OCI-M2 (cell line): ENCODE results near the gene SHISA5.

Experiments
- DNase-seq: peaks from one replicate; lab custom pipeline; 2025; ENCODE audit not compliant: unreplicated experiment; lab: John Stamatoyannopoulos, UW

Gene SHISA5

DNA sequence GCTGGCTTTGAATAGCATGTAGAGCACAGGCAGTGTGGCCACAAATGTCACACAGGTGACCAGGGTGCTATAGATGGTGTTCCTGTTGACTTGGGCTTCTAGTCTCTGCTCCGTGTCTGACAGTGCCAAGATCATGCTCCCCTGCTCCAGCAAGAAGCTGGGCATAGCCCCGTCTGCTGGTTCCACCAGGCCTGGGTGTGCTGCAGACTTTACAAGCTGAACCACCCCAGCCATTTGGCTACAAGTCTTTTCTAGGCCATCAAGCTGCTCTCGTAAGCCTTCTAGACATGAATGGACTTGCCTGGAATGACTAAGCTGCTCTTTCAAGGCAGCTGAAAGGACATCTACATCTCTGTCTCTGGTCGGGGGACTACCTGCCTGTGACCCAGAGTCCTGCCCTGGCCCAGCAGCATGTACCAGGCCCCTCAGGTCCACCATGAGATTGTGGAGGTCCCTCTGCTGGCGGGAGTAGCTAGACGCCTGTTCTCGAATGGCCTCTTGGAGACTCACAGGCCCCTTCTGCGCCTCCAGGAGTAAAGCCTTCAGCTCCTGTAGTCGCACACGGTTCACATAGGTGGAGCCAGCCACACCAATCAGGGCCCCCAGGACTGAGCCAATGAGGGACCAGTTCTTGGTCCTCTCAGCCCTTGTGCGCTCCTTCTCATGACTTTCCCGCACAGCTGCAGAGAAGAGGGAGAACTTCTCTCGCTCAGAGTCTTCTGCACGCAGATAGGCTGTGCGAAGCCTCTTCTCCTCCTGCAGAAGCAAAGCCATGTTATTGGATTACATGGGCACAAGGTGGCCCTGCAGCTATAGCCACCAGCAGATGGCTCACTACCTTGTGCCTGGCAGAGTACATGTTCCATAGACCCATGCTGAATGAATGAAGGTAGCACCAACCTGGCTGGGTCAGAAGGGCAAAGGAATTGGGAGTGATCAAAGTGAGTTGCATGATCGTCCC is 71.3 kb downstream of the SHISA5 start:
- DNase-seq, result no peak

DNA sequence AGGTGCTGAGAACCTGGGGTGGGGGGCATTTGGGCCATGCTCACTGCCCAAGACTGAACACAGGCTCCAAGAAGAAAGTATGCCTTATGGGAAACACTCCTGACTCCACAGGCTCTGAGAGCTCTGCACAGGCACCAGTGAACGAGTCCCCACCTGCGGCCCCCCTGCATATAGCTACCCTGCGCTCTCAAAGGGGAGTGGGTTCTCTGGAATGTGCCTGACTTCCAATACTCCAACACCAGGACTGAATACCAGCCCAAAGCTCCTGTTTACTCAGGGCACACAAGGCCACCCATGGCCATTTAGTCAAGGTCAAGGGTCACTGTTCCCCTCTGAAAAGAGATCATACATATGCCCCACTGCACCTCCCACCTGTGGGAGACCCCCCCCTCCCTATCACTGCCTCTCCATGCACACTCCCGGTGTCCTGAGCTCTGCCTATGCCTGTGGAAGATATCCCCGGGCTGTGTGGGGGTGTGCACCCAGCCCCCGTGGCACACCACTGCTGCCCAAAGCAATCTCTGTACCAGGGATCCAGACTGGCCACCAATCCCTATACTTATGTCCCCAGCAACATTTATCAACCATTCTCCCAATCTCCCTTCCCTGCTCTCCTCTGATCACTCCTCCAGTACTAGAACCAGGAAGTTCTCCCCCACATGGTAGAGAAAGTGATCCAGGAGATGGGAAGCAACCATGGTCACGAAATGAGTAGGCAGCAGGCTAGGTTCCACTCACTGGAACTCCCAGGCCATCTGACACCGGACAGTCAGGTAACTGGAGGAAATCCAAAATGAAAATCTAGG is 72.5 kb downstream of the SHISA5 start:
- DNase-seq, result no peak

DNA sequence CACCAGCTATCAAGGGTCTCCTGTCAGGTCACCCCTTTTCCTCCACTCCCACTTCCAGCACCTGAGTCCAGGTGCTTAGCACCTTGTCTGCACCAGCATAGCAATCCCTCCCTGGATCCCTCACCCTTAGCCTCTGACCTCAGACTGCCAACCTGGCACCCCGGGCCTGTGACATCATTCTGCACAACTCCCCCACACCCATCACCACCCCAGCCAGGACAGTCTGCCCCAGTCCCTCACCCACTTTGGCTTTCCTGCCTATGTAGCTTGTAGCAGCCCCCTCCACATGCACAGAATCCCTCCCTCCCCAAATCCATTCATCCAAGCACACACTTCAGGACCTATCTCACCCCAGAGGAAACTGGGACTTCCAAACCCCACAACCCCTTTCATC is 73.3 kb downstream of the SHISA5 start:
- DNase-seq, result no peak

DNA sequence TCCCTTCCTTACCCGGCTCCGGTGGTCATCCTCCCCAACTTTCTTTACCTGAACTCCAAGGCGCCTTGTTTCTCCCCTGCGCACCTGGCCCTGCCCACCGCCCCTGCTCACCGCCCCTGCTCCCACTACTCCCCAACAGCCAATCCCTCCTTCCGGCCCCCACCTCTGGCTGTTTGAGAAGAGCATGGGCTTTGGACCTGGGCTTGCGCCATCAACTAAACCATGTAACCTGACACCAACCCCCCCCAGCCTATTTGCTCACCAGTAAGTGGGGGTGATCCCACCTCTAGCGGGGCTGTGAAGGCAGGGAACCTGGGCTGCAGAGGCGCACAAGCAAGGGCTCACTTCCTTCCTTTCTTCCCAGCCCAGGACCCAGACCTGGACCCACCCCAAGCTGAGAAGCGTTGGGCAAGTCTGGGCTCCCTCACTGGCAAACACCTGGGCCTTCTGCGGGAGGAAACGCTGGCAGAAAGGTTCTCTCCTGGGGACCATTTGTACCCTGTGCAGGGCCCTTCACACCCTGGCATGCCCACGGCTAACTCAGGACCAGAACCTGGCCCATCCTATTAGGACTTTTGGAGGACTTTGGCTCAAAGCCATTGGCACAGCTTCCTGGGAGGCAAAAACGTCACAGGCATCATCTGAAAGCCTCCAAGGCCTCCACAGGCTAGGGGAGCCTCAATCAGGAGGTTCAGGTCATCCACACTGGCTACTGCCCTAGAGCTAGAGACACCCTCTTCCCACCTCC is 73.8 kb downstream of the SHISA5 start, which contains the start of gene PLXNB1:
TSS of gene PLXNB1 (minus strand) at position 127 of the 748 bp plus-strand sequence. CDS start 5,475 bp downstream, outside the sequence.
- DNase-seq, result no peak

DNA sequence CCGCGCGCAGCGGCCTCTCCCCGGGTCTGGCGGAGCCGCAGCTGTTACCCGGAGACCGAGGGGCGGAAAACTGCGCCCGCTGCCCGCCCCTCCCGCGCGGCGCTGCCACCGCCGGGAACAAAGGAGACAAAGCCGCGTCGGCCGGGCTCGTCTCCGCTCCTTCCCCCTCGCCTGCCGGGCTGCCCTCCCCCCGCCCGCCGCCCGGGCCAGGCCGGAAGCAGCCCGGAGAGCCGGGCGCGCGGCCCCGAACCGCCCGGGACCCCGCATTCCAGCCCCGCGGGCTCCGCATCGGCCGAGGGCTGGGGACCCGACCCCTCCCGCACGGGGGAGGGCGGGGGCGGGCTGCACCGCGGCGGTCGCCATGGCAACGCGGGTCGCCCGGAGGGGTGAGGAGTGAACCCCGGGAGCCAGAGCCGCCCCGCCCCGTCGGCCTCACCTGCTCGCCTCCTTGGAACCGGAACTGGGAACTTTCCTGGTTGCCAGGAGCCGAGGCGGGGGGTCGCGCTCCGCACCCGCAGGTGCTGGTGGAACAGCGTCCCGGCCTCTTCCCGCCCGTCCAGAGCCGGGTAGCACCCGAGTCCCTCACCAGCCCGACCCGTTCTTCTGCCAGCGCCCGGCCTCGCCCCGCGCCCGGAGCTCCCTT is 74.5 kb downstream of the SHISA5 start:
- DNase-seq, result no peak

DNA sequence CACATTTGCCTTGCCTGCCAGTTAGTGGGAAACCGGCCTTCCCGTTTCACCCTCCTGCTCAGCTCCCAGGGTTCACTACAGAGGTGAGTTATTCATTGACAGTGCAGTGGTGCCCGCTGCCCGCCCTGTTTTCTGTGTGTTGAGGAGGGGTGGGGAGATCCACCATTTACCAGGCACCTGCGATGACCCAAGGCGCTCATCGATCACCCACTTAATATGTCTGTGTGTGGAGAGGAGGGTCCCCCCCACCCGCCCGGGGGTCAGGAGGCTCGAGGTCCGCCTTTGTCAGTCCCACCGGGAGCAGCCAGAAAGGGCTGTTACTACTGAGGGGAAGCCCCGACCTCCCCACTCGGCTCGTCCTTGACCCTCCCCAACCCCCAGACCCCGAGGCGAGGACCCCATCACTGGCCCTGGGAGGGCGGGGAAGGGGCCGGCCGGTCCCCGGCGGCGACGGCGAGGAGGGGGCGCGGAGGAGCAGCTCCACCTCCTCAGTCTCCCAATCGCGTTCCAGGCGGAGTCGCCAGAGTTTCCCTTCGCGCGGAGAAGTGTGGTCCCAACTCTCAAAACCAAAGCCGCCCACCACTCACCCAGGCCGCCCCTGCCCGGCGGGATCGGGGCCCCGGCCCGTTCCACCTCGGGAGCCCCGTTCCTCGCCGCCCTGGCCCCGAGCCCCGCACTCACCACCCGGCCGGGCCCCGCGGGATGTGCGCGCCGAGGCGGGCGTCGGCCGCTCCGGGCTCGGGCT is 75.2 kb downstream of the SHISA5 start:
- DNase-seq, result no peak

DNA sequence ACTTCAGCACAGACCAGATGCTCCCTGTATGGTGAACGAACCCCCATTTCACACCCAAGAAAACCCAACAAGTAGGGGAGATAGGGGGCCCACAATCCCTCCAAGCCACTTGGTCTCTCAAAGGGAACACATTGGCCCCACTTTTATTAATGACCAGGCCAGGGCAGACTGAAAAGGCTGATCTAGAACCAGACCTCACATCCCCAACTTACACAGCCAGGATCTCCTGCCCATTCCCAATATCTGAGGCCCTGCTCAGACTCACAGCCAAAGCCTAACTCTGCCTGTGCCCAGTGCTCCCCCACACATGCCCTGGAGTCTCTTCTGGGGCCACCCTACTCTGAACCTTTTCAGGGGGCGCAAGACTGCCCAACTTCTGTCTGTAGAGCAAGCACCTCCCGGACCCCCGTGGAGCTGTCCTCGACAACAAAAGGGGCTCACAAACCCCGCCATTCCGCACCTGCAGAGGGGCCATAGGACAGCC is 75.8 kb downstream of the SHISA5 start:
- DNase-seq, result no peak

DNA sequence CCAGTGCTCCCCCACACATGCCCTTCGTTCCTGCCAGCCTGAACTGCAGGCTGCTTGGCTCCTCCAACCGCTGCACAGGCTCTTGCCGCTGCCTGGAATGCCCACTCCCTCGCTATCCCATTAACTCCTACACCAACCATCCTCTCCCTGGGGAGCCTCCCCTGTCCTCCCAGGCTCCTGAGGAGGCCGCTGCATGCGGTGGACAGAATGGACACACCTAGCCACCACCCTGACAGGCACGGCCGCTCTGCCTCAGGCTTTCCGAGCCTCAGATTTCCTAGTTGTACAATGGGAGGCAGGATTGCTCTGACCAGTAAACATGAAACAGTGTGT is 76.4 kb downstream of the SHISA5 start:
- DNase-seq, result no peak

DNA sequence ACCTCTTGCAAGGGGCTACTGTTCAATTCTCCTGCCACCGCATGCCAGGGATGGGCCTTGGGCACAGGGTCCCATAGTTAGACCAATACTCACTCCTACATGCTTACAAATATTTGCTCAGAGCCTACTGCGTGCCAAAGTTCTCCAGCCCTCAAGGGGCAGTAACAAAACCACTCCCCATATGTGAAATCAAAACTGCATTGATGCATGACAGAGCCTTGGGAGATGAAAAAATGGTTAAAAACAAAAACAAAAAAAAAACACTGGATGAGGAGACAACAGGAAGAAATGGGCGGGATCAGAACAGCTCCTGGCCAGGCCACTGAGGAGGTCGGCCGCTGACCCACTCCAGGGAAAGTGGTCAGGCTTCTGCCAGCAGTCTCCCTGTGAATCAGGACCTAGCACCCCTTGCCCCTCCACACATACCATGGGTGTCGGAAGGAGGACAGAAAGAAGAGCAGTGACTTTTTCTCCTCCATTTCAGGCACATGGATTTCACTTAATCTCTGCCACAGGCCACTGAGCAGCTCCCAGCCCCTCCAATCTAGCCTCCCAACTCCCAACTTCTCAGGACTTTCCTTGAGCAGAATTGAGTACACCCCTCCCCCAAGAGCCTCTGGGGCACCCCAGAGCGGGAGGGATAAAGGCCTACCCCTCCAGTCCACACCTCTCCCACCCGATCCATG is 76.9 kb downstream of the SHISA5 start:
- DNase-seq, result no peak

DNA sequence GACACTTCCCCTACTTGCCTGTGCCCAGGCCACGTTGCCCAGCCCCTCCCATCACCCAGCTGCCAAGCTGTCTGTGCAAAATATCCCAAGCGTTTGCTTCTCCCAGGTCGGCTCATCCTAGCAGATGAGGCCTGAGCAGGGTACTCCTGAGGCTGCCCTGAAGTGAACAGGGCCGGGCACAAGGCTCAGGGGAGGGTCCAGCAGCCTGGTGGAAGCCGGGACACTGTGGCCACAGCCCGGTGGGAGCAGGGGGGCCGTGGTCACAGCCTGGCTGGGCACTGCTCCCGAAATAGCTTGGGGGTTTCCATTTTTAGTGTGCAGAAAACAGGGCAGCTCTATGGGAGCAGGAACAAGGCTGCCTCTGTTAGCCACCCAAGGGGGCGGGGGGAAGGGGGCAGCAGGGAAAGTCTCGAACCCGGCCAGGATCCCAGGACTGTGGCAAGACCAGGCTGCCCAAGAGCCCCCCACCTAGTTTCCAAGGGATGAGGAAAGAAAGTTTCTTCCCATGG is 77.5 kb downstream of the SHISA5 start:
- DNase-seq, result no peak

DNA sequence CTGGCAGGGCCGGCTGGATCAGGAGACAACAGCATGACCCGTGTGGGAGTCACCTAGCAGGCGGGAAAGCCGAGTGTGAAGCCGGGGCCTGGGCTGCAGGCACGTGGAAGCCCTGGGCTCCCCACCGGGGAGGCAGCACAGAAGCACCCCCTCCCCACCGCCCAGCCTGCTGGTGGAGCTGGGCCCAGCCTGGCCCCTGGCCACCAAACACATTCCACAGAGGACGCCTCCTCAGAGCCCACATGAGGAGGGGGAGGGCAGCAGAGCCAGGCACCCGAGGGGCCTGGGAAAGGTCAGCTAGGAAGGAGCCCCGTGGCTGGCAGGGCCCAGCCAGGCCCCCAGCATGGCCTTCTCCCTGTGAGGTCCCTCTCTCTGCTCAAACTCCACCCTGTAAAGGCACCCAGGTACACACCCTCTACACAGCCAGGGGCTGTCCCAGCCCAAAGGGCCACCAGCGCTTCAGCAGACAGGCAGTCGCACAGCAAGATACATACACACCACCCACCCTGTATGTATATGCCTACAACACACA is 78.6 kb downstream of the SHISA5 start:
- DNase-seq, result no peak

DNA sequence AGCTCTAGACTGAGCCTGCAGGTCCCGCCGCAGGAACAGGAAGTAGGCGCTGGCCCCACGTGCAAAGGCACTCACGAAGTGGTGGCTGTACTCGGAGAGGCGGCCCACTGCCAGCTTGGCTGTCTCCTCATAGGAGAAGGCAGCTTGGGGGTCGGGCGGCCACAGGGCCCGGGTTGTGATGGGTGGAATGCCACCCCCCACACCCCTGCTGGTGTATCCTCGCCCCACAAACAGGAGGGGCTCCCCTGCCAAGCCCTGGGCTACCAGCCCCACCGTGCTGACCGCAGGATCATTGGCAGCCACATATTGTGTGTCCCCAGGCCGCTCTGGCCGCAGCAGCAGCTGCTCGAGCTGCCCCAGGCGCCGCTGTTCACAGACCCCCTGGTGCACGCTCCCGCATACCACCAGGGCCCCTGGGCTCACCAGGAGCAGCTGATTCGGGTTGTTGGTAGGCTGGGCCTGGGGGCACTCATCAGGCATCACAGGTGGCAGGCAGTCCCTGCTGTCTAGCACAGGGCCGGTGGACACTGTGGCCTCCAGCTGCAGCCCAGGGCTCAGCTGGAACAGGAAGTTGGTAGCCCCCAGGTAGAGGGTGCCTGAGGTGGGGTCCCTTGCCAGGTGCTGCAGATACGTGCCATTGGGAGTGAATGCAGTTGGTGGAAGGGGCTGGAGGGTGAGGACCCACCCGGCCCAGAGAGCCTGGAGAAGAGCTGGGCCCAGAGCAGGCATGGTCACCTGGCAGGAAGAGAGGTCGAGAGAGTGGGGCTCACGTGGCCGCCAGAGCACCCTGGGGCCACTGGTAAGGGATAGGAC is 79.9 kb downstream of the SHISA5 start:
- no peak for DNase-seq

DNA sequence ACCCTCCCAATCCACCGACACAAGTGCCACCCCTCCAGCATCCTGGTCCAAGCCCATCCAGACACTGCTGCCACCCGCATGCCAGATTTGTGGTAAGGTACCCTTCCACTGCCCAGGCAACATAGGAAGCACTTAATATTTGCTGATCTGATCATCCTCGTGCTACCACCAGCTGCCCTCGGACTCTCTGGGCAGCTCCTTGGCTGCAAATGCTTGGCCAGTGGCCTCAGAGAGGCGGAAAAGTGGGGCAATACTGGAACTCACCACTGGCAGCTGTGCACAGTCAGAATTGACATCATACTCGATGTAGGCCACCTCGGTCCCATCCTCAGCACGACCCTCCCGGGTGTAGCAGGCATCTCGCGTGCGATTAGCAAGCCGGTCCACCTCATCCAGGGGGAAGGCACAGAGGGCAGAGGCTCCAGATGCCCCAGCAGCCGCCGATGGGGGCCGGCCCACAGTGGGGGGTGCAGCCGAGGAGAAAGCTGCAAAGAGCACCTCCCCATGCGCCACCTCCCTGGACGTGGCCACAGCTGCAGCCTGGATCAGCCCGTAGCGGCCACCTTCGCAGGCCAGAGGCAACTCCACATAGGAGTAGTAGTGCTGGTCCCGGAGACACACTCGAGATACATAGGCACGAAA is 80.6 kb downstream of the SHISA5 start:
- DNase-seq, result no peak

DNA sequence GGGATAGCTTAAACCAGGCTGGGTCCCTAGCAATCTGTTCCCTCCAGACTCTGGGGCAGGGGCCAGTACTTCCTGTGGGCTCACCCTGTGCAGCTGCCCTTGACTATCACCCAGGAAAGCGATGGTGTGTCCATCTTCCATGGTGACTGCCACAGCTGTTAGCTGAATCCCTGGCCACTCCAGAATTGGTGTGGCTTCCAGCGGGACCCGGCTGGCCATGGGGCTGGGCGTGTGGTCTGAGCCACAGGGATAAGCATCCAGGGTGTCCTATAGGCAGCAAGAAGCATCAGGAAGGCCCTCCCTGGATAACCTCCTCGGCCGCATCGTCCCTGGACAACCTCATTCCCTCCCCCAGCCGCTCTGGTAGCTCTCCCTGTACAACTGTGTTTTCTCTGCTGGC is 81.3 kb downstream of the SHISA5 start:
- DNase-seq, result no peak

DNA sequence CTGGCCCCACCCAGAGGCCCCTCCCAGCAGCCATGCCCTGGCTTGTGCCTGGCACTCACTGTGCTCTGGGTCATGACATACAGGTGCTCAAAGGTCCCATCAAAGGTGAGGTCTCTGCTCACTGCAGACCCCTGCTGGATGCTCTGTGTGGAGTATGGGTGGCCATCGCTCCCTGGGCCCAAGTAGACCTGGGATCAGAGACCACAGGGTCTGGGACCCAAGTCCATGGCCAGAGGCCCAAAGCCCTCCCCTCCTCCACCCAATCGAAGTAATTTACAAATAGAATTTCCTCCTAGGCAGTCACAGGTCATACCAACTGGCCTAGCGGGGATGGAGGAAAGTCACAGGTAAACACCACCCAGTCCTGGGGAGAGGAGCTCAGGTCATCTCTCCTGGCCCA is 81.7 kb downstream of the SHISA5 start:
- no peak for DNase-seq

DNA sequence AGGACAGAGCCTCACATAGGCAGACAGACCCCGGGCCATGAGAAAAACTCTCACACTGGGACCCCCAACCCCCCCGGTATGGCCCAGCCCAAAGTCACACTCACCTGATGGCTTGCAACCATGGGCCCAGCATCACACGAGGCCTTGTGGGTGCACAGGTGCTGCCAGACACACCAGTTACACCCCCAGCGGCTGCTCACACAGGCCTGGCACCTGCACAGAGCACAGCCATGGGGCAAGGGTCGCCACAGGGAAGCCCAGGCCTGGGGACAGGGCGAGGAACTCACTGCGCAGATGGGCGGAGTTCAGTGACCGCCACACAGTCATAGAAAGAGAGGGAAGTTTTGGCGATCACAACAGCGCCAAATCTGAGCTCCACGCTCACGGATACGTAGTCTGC is 83.4 kb downstream of the SHISA5 start:
- no peak for DNase-seq

DNA sequence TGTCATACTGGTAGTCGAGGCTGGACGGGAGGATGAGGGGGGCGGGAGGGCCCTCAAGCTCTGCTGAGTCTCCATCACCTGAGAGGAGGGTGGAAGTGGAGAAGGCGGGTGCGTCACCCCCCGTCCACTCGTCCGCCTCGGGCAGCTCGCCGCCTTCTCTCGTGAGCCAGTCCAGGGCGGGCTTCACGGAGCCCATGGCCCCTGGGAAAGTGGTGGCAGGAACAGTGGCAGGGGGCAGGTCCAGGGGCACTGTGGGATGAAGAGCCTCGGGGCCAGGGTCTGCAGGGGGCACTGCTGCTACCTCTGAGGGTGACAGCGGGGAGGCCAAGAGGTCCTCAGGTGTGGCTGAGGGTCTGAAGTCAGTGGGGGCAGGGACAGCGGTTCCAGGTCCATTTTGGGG is 84.4 kb downstream of the SHISA5 start:
- no peak for DNase-seq

DNA sequence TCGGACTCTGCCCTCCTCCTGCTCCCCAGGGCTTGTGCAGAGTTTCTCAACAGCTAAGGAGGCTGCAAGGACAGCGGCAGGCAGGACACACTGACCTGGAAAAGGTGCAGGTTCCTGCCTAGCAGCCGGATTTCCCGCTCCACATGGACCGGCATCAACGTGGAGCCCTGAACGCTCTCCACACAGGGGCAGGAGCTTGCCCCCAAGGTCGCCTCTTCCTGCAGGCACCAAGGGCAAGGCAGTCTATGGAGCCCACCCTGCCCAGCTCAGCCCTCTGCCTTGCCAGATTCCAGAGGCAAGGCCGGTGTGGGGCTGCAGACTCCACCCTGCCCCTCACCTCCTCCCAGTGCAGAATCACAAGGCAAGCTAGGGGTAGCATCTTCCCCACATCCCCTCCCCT is 84.8 kb downstream of the SHISA5 start:
- no peak for DNase-seq
